NCI-H2107 (cell line): ENCODE measurements around the gene PTGER2.

Experiments
- DNase-seq: peaks from one replicate; lab custom pipeline; 2025; lab: John Stamatoyannopoulos, UW

The PTGER2 gene

DNA sequence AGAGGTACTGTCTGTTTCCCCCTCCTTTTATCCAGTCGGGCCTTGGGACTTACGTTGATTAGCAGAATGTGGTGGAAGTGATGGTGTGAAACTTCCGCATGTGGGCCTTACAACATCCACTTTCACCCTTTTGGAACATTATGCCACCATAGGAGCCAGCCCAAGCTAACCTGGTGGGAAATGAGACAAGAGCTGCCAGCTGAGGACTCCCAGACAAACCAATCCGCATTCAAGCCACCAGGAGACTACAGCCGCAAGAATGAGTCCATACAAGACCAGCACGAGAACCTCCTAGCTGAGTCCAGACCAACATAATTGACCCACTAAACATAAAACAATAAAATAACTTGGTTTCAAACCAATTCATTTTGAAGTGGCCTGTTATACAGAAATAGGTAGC is 9.1 kb upstream of the PTGER2 start:
- no peak for DNase-seq

DNA sequence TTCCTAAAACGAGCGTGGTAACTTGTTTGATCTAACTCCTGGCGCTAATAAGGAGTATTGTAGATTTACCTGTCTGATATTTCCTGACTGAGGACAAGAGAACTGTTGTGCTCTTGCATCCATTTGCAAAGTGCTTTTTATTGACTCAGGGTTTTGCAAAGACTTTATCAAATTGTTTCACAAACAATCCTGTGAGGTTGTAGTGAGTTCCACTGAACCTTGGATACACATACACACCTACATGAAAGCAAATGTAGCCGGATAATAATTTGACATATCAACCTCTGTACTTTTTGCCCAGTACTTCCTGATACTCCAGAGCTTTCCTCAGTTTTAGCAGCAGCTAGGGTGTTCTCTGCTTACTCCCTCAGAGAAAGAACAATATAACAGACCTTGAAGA is 6.7 kb upstream of the PTGER2 start:
- DNase-seq = no peak

DNA sequence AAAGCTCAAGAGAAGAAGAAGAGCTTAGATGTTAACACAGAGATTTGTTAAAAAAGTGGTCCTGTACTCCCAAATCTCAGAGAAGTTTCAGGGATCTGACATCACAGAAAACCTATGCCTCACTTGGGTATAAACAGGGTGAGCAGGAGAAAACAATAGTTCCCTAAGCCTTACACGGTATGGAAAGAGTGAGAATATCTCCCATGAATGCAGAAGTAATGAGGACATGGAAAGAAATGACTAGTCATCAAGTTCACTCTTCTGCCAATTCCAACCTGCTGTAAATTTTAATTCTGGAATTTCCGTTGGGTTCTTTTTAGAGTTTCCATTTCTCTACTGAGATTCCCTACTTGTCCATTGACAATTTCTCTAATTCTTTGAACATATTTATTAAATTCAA is 6.2 kb upstream of the PTGER2 start:
- DNase-seq = no peak

DNA sequence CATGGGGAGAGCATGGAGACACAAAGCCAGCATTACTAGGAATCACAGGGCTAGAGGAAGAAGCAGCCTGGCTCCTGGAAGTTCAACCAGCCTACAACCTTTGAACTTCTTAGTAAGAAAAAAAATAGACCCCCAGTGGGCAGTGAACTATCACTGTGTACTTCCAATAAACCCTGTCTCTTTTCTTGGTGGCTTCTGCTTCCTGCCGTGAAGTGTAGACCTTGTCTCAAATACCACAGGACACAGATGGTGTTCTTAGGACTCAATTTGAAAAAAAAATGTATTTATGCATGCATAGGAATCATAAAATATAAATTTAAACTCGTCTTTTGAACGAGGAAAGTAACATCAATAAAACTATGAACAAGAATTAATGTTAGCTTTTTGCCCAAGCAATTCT is 3.6 kb upstream of the PTGER2 start:
- DNase-seq = no peak

DNA sequence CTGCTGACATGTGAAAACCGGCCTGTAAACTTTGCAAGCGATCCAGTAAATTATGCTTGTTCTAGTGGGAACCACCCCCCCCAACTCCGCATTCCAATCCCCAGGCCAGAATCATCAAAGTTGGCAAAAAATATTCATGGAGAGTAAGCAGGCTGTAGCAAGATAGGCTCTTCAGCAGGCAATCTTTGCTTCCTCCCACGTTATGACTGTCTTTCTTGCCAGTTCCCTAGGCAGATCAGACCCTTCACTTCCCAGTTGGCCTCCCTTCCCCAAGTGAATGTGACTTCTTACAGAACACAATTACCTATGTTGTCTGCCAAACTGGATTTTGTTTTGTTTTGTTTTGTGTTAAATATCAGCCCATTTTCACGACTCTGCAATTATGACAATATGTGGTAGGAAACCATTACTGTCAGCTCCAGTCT is 1.2 kb upstream of the PTGER2 start:
- DNase-seq = no peak

DNA sequence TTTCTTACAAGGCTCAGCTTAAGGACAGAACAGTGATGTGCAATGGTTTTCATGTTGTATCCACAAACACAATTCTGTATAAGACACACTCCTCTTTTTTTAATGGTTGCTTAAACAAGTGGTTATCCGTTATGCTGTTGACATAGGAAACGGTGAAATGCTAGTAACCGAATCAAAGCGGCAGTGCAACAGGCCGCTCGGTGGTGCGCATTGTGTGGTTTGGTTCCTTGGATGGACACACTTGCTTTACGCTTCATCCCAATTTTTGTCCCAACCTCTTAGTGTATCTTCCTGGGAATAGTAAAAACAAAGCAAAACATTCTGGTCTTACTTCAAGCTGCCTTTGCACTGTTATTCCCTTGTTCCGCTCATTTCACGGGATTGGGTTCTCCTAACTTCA is 650 bp upstream of the PTGER2 start:
- DNase-seq = no peak

DNA sequence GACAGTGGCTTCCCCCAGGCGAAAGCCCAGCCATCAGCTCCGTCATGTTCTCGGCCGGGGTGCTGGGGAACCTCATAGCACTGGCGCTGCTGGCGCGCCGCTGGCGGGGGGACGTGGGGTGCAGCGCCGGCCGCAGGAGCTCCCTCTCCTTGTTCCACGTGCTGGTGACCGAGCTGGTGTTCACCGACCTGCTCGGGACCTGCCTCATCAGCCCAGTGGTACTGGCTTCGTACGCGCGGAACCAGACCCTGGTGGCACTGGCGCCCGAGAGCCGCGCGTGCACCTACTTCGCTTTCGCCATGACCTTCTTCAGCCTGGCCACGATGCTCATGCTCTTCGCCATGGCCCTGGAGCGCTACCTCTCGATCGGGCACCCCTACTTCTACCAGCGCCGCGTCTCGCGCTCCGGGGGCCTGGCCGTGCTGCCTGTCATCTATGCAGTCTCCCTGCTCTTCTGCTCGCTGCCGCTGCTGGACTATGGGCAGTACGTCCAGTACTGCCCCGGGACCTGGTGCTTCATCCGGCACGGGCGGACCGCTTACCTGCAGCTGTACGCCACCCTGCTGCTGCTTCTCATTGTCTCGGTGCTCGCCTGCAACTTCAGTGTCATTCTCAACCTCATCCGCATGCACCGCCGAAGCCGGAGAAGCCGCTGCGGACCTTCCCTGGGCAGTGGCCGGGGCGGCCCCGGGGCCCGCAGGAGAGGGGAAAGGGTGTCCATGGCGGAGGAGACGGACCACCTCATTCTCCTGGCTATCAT is 663 bp downstream of the PTGER2 start:
- no peak for DNase-seq

DNA sequence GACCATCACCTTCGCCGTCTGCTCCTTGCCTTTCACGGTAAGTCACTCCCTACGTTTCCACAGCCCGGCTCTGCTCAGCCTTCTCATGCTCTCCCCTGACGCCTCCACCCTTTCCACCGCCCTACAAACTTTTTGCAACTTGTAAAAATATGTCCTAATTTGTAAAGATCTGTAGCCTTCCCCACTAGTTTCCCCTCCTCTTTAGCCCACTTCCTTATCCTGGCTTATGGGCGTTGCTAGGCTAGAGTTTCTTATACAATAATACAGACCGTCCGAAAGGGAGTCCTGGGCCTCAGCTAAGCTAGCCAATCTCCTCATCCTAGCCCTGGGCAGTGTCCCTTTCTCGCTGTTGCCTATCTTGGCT is 1.2 kb downstream of the PTGER2 start:
- no peak for DNase-seq

DNA sequence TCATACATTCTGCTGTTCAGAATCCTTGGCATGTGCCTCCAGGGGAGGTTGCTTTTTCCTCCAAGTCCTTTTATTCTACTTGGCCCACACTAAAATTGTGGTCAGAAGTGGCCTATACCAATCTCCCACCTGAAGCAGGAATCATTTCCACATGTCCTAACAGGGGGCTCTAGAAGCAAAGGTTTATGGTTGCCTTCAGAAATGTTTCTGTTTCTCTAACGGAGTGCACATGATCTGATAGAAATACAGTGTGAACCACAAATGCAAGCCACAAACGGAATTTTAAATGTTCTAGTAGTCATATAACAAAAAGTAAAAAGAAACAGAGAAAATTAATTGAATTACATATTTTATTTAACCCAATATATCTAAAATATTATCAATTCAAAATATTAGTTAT is 4.0 kb downstream of the PTGER2 start:
- no peak for DNase-seq

DNA sequence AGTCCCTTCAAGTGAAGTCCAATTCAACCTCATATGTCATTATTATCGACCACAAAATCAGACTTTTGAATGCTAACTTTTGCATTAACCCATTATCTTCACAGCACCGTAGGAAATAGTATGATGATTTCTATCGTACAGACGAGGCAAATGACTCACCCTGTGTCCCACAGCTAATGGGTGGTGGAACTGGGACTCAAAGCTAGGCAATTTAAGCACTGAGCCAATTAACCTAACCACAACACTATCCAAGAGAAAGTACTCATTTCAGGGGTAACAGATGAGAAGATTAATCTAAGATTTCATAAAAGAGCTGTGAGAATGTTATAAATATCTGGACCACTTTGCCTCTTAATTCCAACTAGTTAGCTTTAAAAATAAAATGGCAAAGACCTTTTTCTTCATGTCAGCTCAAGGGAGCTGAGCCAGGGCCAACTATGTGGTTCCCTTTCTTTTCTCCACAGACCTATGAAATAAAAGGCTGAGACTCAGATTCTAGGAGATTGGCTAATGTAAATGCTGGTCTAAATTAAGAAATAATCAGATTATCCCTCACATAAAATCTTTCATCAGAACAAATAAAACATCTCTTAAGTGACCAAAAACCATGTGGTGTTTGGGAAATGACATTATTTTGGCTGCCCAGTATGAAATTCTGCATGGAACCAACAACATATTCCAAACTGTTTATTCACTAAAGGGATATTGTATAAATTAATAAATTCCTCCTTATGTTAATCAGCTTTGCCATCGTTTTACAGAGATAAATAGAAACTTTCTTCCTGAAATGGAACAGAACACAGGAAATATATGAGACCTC is 4.9 kb downstream of the PTGER2 start:
- no peak for DNase-seq

DNA sequence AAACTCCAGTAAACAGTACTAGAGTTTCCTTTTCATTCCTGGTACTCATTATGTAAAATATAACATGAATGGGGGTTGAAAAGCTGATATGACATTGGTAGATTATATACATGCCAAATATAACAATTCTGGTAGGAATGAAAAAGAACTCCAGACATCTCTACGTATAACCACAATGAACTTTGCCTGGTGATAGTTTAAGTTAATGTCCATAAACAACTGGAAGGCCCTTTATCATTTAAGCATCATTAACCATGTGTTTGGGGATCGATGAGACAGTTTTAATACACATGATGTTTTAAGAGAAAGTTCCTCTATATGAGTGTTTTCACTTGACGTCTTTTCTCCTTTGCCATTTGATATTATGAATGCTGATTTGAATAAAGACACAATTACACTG is 5.8 kb downstream of the PTGER2 start:
- no peak for DNase-seq

DNA sequence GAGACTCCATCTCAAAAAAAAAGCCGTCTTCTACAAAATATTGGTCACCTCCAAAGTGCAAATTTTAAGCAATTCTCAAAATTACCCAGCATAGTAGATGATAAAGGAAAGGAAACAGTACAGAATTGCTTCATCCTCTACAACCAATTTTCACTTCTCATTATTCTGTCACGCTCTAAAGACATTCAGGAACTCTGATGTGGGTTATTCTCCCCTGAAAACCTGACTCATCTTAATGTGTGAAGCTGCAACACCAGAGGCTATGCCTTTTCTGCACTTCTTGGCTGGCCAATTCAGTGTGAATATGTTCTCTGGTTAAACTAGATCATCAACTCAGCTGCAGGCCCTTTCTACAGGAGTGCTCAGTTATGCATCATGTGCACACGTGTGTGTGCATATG is 11.0 kb downstream of the PTGER2 start:
- no peak for DNase-seq

DNA sequence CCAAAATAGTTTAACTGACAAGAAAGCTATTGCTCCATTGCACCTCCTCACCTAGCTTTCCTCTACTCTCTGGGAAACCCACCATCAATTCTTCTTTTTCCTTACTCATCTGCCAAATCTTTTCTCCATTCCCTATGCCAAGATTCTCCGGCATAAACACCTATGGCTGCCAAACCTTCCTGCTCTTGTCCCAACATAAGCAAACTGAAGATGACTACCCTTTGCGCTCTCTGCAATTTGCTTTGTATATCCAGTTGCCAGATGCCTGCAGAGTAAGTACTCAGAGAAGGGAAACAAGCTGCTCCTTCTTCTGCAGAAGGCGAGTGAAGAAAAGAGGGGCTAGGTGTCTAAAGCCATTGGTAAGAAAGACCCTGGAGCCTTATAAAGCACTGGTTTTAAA is 11.5 kb downstream of the PTGER2 start:
- no peak for DNase-seq

DNA sequence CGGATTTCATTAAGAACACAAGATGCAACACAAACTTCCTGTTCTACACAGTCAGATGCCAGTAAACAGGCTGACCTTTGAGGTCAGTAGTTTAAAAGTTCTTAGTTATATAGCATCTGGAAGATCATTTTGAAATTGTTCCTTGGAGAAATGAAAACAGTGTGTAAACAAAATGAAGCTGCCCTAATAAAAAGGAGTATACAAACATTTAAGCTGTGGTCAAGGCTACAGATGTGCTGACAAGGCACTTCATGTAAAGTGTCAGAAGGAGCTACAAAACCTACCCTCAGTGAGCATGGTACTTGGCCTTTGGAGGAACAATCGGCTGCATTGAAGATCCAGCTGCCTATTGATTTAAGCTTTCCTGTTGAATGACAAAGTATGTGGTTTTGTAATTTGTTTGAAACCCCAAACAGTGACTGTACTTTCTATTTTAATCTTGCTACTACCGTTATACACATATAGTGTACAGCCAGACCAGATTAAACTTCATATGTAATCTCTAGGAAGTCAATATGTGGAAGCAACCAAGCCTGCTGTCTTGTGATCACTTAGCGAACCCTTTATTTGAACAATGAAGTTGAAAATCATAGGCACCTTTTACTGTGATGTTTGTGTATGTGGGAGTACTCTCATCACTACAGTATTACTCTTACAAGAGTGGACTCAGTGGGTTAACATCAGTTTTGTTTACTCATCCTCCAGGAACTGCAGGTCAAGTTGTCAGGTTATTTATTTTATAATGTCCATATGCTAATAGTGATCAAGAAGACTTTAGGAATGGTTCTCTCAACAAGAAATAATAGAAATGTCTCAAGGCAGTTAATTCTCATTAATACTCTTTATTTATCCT is 13.5 kb downstream of the PTGER2 start:
- no peak for DNase-seq

DNA sequence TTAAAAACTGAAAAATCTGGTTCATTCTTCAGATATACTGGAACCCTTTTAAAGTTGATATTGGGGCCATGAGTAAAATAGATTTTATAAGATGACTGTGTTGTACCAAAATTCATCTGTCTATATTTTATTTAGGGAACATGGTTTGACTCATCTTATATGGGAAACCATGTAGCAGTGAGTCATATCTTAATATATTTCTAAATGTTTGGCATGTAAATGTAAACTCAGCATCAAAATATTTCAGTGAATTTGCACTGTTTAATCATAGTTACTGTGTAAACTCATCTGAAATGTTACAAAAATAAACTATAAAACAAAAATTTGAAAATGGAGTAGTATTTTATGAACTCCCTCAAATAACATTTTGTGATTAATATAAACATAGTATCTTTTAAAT is 14.2 kb downstream of the PTGER2 start:
- no peak for DNase-seq

DNA sequence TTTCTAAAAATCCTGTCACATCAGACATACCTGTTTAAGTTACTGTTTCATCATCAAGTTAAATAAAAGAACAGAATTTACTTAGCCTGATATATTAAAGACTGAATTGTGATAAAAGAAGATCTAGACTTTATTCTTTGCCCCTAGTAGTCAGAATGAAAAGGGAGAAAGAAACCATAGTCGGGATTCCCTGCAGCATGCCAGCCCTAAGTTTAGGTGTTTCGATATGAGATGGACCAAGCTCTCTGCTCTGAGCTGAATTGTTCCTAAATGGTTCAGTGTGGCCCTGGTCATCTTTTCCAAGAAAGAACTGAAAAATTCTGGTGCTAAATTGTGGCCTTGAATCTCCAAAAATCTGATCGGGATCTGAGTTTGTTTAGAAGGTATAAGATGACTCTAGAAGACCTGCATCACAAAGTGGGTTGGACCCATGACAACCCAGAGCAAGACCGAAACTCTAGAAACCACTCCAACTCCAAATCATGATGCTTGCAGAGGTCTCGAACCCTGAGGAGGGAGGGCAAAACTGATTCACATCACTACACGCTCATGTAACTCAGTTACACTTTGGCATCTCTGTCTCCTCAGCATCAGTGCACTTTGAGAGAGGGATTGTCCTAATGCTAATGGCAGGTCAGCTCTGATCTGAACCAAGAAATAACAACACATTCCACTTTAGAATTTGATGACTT is 15.7 kb downstream of the PTGER2 start:
- DNase-seq = no peak

DNA sequence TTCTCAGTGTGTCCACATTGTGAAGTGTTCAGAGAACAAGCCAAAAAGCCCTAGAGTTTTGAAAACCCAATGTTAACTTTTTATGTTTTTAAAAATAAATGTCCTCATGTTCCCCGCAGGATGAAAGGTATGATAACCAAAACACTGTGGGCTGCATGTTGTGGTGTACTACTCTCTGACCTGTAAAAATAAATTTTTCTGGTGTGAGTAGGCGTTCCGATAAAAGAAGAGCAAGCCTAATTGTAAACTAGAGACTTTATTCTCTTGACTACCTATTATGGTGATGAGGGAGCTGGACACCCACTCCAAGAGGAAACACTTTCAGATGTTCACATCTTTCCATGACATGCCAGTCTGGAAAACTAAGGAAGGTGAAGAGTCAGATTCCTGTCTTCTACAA is 18.2 kb downstream of the PTGER2 start:
- no peak for DNase-seq

DNA sequence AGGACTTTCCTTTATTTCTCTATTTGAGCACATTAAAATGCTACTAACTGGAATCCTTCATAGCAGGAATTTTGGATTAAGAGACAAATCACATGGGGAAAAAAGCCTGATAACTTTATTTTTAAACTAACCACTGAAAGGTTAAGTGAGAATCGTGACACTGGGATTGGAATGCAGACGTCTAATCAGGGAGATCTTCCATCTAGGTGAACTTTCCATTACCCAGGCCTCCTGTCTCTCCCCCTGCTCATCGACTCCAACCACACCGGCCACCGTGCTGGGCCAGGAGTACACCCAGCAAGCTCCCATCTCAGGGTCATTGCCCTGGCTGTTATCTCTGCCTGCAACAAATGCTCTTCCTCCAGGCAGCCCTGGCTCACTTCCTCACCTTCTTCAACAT is 19.0 kb downstream of the PTGER2 start:
- DNase-seq = no peak

DNA sequence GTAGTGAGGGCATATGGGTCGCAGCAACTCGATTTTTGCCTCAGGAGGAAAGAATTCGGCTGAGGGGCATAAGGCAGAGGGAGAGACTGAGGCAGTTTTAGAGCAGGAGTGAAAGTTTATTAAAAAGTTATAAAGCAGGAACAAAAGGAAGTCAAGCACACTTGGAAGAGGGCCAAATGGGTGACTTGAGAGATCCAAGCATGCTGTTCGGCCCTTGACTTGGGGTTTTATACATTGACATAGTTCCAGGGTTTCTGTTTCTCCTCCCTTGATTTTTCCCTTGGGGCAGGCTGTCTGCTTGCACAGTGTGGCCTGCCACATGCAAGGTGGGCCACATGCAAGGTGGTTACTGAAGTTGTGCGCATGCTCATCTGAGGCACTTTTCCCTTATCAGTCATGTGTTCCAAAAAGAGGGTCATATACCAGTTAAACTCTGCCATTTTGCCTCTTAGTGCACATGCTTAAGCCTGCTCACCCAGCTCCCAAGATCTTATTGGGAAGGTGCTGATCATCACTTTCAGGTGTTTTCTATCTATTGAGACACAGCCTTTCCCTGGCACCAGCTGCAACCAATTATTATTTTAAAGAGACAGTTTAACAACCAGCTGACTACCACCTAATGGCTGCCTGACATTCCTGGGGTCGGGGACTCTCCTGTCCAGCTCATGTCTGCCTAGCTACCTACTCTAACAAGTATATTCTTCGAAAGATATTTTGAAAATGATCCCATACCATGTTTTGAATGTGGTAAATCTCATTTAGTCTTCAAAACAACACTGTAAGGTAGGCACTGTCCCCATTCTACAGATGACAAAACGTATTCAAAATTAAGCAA is 19.9 kb downstream of the PTGER2 start:
- DNase-seq = no peak

DNA sequence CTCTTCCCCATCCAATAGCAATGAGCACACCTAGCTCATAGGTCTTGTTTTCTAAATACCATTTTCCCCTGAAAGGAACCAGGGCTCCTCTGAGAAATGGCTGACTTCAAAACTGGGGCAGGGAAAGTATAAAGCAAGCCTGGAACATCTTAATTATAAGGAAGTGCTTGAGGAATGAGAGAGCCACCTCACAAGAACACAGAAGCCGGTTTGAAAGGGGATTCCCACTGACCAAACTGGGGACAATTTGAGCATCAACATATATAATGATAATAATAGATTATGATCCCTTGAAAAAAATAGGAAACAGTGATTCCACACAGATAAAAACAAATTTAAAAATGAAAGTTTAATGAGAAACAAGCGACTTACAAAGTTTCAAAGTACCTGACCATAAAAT is 22.1 kb downstream of the PTGER2 start:
- DNase-seq = no peak

DNA sequence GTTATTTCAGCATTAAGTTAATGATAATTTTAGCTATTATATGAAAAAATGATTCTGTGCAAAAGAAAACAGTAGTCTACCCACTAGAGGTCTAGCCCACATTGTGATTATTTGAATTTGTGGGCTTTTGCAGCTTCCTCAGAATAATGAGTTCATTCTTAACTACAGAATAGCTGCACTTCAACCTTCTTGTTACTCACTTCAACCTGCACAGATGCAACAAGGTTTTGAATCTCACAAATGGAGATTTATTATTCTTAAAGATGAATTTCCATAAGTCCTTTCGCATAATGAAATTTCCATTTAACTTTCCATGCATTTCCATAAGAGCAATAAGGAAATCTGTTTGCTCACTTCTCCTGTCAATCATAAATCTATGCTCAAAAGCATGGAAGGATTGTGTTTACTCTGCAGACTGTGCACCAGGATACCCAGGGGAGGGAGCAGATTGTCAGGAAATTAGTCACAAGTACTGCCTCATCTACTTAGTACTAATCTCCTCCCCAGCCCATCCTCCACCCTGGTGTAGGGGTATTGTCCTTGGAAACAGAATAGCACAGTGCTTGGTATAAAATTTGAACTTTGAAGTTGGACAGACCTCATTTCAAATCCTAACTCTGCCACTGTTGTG is 24.1 kb downstream of the PTGER2 start:
- no peak for DNase-seq
